ENCODE measurements around the gene STX8.

STX8 gene

DNA sequence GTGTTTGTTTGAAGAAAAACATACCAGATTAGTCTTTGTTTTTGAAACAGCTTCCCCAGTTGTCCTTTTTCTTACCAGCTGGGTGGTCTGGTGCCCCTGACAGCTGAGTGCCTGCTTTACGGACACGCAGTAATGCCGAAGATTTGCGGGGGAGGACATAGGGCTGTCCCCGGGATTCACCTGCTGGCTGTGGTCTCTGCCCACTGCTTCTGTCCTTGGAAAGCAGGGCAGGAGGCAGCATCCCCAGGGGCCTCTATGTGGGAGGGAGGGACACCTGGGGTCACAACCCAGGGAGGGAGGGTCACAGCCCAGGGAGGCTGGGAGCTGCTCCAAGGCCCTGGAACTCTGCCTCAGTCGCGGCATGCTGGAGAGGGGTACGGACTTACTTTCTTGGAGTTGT lies 332.6 kb downstream of the STX8 start:
- no peak for DNase-seq (ENCODE audit: low read depth in 2 of 3, low spot score in 2 of 3)

DNA sequence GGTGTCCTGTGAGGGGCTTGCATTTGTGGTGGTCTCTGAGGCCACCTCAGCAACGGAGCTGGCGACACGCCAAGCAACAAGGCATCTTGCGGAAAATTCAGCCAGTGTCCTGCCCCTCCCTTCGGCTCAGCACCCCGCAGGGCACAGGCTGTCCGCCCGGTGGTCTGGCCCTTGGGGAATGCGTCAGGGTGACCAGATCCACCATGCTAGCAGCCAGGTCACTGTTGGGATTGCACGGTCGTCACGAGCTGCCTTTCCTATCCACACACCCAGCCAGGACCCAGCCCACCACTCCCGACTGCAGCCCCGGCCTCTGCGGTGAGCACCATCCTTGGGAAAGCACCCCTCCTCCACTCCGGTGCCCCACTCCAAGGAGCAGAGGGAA lies 333.1 kb downstream of the STX8 start:
- no peak for DNase-seq (ENCODE audit: low read depth in 2 of 3, low spot score in 2 of 3)

DNA sequence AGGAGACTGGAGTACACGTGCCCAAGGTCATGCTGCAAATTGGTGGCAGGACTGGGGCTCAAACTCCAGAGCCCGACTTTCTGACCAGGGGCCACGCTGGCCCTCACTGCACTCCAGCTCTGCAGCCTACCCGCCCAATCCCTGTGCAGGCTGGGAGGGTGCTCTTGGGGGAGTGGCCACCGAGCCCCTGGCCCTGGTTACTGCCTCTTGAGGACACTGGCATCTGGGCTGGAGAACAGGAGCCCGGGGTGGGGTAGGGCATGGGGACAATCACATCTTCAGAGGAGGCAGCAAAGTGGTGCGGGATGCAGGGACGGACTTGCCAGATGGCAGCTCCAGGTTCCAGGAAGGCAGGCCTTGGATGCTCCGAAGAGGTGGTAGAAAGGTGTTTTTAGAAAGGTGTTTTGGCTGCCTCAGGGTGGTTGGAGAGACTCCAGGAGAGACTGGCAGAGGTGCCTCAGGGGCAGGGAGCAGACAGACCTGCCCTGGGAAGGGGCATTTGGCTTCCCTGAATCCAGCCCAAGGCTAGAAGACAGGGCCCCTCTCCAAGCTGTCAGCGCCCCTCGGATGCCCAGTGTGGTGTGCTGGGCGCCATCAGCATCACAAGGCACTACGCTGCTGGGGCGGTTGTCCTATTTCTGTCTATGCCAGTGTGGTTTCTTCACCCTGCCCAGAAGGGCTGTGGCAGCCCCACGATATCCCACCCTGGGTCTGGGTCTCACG lies 333.7 kb downstream of the STX8 start:
- no peak for DNase-seq (ENCODE audit: low read depth in 2 of 3, low spot score in 2 of 3)

DNA sequence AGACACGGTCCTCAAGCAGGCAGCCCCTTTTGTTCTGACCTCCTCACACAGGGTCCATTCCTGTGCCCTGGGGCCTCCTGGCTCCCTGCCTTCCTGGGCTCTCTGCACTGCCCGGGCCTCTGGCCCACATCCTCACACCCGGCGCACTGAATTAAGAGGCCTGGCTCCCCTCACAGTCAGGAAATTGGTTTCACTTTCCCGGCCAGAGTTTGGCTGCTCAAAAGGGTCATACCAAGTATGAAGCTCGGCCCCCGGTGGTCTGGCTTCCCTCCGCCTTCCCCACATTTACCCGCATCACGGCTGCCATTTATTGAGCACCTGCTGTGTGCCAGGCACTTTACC lies 334.3 kb downstream of the STX8 start:
- DNase-seq (ENCODE audit: low read depth in 2 of 3, low spot score in 2 of 3): no peak

DNA sequence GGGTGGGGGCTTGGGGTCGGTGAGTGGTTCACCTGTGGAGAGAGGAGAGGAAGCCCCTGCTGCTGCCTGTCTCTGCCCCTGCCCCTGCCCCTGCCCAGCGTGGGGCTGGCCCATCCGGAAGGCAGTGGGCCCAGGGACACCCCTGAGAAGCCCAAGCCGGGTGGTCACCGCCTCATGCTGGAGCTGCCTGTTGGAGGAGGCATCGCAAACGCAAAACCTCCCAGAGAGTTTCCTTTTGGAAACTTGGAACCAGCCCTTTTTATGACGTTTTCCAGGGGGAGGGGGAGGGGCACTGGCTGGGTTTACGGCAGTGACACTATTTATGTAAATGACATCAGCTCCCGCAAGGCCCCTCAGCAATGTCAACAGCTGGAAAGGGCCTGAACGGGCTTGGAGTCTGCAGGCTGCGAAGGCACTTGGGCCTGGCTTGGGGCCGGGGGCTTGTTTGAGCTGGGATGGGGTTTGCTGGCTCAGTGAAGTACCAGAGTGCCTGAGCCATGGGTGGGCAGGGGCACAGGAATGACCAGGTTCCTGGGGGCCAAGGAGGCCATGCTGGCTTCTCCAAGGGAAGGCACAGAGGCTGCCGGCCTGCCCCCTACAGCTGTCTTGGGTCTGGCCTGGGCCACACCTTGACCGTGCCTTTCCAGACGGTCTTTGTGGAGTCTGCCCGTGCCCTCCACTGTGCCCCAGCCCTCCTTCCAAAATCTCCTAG lies 334.8 kb downstream of the STX8 start:
- no peak for DNase-seq (ENCODE audit: low read depth in 2 of 3, low spot score in 2 of 3)

DNA sequence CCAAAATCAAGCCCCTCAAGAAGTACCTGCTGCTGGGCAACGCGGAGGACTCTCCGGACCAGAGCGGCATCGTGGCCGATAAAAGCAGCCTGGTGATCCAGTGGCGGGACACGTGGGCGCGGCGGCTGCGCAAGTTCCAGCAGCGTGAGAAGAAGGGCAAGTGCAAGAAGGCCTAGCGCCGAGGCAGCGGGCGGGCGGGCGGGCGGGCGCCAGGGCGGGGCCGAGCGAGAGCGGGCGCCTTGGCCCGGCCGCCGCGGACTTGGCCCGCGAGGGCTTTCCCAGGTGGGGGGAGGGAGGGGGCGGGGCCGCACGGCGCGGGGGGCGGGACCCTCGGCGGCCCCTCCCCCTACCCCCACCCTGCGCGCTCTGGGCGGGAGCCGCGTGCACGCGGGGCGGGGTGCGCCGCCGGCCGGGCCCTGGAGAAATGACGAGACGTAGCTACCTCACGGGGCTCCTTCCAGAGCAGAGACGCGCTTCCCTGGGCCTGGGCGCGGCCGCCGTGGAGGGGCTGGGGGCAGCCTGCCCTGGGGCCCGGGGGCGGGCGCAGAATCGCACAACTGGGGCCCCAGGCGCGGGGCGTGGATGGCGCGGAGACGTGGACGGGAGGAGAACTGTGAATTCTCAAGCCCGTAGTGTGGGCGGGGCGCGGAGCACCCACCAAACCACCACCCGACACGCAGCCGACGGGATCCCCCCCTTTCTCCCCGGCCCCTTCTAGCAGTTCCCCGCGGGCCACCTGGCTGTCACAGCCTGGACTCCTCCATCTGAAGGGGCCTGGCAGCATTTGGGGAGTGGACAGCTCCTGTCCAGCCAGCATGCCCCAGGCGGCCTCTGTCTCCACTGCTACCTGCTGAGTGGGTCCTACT lies 335.6 kb downstream of the STX8 start:
- DNase-seq (ENCODE audit: low read depth in 2 of 3, low spot score in 2 of 3): peak; percentile 40 to 53 (median 43)

DNA sequence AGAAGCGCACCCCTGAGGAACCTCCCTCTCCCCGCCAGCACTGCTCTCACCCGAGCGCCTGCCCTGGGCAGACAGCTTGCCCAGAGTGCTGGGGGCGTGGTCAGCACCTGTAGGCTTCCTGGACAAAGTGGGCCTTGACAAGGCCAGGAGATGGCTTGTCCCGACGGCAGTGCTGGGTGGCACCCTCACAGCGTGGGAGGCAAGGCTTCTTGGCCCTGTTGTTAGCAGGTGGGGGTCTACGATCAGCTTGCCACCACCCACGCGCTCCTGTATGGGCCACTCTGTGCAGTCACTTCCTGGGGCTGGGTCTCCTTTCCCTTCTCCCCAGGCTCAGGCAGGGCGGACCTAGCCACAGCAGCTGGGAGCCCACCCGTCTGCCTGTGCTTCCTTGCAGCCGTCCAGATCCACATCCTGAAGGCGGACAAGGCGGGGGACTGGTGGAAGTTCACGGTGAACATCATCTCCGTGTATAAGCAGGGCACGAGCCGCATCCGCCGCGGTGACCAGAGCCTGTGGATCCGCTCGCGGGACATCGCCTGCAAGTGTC lies 336.3 kb downstream of the STX8 start:
- DNase-seq (ENCODE audit: low read depth in 2 of 3, low spot score in 2 of 3): no peak

DNA sequence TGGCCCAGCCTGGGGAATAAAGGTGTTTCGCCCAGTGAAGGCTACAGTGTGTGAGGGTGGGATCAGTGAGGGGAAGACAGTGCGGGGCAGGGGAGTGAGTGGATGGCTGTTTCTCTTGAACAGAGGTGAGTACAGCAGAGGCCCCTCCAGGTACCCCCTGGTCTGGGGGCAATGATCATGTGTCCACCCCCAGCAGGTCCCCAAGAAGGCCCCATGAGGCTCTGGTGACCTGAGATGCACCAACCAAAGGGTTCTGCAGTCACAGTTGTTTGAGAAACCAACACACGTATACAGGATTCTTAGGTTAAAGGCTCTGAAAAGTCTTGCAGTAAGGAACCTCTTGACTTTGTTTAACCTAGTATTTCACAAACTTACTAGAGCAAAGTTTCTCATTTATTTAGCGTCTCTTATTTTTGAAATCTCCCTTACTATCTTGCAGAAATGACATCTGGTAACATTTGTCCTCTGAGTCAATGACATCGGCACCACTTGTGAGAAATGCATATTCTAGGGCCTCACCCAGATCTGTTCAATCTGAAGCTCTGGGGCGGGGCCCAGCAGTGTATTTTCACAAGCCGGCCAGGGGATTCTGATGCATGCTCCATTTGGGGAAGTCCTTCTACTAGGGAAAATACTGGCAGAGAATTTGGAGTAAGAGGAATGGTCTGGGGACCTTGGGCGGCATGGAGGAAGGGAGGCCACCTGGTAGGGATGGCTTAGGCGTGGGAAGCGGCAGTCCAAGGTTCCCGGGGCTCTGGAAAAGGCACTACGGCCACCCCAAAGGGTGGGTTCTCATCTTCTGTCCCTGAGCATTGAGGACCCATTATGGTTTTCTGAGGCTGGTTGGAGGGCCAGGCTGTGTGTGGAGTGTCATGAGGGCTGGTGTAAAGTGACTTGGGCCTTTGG lies 337.0 kb downstream of the STX8 start:
- DNase-seq (ENCODE audit: low read depth in 2 of 3, low spot score in 2 of 3): no peak

DNA sequence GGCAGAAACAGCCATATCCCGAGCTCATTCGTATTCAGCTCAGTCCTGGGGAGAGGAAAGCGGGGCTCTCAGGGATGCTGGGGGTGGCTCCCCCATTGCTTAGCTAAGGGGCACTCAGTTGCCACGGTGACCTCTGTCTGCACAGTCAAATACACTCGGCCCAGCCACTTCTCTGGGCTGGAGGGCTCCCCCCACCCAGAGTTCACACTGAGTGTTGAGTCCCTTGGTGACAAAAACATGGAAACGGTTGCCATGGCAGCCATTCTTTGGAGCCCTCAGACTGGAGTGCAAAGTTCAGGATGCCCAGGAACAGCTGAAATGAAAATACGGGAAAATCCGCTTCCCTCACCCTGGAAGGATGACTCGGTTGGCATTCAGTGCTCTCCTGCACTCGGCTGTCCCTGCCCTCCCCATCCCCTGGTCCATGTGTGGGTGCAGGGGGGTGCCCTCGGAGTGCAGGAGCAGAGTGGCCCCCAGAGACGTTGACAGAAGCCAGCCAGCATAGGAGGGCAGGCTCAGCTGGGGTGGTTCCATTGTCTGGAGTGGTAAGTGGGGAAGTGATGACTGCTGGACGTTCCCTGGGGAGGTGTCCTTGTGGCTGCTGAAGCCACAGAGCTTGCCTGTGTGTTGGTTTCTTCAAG lies 337.8 kb downstream of the STX8 start:
- no peak for DNase-seq (ENCODE audit: low read depth in 2 of 3, low spot score in 2 of 3)

DNA sequence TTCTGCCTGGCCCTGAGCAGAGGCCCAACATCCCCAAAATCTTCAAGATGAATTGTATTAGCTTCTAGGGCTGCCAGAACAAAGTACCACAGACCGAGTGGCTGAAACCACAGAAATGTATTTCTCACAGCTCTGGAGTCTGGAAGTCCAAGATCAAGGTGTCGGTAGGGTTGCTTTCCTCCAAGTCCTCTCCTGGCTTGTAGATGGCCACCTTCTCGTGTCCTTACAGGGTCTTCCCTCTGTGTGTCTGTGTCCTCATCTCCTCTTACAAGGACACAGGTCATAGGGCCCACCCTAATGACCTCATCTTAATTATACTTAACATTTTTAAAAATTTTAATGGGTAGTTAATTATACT lies 338.6 kb downstream of the STX8 start:
- no peak for DNase-seq (ENCODE audit: low read depth in 2 of 3, low spot score in 2 of 3)

DNA sequence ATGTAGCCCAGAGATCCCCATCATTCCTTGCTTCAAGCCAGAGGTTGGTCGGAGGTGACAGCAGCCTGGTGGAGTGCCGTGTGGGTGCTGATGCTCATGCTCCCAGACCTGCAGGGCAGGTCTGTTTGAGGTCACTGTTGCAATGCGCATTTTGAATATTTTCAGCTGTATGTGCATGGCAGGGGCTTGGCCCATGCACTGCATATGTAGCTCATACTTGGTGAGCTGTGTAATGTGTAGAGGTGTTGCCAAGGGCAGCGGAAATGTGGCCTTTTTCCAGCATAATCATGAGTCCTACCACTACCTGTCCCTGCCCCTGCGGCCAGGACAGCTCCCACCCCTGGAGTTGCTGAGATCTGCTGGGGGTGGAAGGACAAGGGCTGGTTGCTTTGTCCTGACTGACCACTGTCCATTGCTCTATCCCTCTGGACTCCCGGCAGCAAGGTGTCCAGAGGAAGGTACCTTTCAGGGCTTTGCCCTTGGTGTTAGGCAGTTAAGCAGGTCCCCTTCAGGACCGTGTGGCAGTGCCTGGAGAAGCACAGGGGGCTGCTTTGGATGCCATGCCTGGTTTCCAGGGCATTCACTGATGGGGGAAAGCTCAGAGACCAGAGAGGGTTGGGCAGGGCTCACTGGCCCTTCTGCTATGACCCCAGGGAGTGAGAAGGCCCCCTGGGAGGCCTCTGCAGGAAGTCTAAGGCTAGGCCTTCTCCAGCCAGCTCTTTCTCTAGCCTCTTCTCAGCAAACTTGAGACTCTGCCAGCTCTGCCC lies 339.2 kb downstream of the STX8 start:
- DNase-seq (ENCODE audit: low read depth in 2 of 3, low spot score in 2 of 3): no peak

DNA sequence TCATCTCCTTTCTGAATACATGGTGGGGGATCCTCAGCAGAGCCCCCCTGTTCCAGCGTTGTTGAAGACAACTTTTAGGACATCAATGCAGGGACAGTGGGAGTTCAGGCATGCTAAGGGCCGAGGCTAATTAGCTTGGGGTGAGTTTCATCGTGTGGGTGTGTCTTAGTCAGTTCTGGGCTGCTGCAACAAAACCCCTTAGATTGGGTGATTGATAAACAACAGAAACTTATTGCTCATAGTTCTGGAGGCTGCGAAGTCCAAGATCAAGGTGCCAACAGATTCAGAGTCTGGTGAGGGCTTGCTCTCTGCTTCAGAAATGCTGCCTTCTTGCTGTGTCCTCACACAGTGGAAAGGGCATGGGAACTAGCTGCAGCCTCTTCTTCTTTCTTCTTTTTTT lies 340.3 kb downstream of the STX8 start:
- no peak for DNase-seq (ENCODE audit: low read depth in 2 of 3, low spot score in 2 of 3)

DNA sequence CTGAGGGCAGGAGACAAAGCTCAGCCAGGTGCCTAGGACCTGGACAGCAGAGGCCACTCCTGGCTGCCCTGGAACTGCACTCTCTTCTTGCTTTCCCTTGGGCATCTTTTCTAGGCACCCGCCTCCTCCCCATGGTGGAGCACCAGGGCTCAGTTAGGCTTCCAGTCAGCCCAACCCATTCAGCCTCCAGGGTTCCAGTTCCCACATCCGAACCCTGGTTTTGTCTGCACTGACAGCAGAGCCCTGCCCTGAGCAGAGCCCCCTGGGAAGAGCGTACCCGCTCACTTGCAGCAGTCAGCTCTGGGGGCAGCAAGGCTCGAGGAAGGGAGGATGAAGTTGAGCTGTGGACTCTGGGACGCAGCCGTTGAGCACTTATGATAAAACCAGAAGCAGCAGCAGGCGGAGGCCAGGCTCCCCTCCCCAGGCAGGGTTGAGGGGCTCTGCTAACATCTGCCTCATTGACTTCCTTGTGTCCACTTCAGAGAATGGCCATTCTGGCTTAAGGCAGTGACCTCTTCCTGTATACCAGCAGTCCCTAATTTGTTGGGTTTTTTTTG lies 341.2 kb downstream of the STX8 start:
- DNase-seq (ENCODE audit: low read depth in 2 of 3, low spot score in 2 of 3): no peak

DNA sequence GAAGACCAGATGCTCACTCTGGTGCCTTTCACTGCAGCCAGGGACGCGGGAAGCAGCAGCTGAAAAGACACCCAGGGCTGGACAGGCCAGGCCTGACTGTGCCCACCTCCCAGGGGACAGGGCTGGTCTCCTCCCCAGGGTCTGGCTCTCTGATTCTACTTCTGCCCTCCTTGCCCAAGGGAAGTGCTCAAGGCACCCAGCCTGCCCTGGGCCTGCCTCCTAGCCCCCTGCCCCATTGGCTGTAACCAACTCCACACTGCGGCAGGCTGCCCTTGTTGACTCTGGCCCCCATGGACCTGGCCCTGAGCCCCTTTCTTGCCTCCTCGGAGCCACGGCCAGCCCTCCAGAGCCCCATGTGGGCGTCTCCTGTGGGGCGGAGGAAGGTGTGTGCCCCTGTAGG lies 341.9 kb downstream of the STX8 start:
- DNase-seq (ENCODE audit: low read depth in 2 of 3, low spot score in 2 of 3): no peak

DNA sequence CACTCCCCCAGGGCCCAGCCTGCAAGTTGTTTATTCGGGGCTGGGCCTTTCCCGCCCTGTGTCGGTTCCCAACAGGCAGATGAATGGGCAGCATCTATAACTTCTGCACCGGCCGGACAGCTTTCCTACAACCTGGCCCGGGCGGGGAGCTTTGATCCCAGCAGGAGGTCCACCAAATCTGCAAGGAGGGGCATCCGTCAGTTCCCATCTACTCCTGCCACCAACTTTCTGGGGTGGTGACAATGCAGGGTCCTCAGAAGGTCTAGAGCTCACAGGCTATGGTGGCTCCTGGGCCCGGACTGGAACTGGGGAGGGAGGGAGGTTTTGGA lies 342.4 kb downstream of the STX8 start:
- DNase-seq (ENCODE audit: low read depth in 2 of 3, low spot score in 2 of 3): no peak

DNA sequence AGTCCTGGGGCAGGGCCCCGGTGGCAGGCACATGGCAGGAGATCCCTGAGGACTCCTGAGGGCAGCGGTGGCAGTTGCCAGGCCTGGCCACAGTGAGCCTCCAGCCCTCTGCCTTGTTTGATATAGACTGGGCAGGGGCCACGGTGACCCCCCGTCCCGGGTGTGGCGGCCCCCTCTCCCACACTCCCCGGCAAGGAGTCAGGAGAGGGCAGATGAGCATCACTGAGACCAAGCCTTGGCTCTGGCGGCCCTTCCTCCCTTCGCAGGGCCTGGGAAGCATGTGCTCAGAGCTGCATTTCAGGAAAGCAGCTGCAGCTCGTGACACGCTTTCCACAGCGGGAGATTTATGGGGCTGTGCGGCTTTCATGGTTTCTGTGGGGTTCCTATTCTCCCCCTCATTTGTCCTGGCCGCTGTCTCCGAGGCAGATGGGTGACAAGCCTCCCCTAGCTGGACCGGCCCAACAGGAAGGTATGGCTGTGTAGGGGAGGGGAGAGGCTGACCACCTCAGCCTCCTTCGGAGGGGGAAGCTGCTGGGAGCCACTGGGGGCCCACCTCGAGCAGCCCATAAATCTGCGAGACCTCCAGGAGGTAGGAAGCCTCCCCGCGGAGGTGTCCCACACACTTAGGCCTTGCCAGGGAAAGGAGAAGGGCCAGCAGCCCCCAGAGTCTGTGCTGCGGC lies 342.9 kb downstream of the STX8 start:
- no peak for DNase-seq (ENCODE audit: low read depth in 2 of 3, low spot score in 2 of 3)

DNA sequence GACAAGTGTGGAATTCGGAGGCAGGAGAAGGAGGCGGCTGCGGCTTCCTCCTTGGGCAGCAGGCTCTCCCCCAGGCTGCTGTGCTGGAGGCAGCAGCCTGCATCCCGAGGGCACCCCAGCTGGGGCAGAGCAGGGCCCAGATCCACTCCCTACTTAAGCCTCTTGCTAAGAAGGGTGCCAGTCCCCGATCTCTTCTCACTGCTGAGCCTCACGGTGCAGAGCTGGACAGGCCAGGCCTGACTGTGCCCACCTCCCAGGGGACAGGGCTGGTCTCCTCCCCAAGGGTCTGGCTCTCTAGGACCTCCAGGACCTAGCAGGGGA lies 343.5 kb downstream of the STX8 start:
- DNase-seq (ENCODE audit: low read depth in 2 of 3, low spot score in 2 of 3): no peak

DNA sequence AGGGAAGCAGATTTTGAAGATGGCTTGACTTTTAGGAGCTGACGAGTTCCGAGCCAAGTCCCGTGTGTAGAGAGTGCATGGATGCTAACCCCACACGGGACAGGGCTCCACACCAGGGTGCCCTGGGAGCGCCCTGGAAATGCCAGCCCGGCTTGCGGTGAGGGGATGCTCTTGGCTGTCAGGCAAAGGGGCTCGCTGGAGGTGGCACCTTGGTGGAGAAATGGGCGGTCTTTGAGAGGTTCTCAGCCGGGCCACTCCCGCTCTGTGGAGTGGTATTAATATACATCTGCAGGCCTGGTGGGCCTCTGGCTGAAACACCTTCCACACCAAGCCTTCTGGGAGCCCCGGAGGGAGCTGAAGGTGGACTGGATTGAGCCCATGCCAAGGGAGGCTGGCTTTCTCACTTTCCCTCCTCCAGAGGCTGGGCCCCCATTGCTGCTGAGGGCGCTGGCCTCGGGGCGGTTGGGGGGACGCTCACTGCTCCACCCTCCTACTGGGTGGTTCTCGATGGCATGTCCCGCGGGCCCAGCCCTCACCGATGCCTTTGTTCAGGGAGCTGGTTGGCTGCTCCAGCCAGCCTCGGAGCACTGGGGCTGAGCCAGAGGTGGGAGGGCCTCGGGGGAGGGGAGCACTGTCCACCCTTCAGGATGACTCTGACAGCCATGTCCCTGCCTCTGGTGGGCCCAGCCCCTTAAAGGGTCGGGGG lies 344.0 kb downstream of the STX8 start:
- DNase-seq (ENCODE audit: low read depth in 2 of 3, low spot score in 2 of 3): no peak

DNA sequence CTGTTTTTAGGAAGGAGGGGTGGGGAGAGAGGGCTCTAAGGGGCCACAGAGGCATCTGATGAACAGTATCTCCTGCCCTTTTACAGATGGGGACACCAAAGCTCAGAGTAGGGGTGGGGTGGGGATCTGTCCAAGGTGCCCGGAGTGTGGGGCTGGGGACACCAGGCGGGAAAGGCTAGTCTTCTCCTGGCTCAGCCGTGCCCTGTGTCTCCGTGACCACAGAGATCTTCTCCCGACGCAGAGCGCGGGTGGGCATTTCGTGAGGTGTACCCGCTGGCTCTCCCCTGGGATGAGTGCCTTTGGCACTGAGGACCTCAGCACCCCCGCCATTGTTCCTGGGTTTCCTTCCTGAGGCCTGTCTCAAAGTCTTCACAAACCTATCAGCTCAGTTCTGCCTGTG lies 344.8 kb downstream of the STX8 start:
- DNase-seq (ENCODE audit: low read depth in 2 of 3, low spot score in 2 of 3): no peak

All from activated CD8-positive, alpha-beta memory T cell treated with anti-CD3 and anti-CD28 coated beads for 48 hours (primary cell).